T-helper 2 cell treated with Interferon-gamma antibody and Interleukin-4, amounts not matched to agents 100 ng/mL and 5 ng/mL, for 36 hours (primary cell): ENCODE data around the gene SMIM43. TPM values are rescaled to one million over a fixed set of nuclear protein-coding genes. Genes with fewer than 3 reads are reported as not detected.

Experiments
- total RNA-seq: library from RNA; stranded (reverse); gene quantifications from 2 replicates; pipeline ENCODE4 v1.2.3, GENCODE V29; 2022

The SMIM43 gene
- total RNA-seq, 1 donor from 2014 or later = not detected

Other genes starting within 250 kb of the SMIM43 start
- gene ANXA5, start 68.2 kb downstream of the SMIM43 start, total RNA-seq = 200 and 202 TPM in 2 replicates
- 53.1 and 54.7 TPM in 2 replicates for gene EXOSC9, start 36.2 kb upstream of the SMIM43 start, total RNA-seq
- gene CCNA2, start 58.7 kb upstream of the SMIM43 start, total RNA-seq = 85.0 and 88.3 TPM in 2 replicates
- gene BBS7, start 105.3 kb upstream of the SMIM43 start, total RNA-seq = 17.5 and 21.5 TPM in 2 replicates
- gene TRPC3, start 186.9 kb upstream of the SMIM43 start, total RNA-seq = 0.20 and 0.64 TPM in 2 replicates